ENCODE measurements around the gene KRTAP5-3. TPM values are rescaled to one million over a fixed set of nuclear protein-coding genes. Genes with fewer than 3 reads are reported as not detected.
A peak's percentile ranks its signal among the peaks of the same experiment; 100 is the strongest.
"Not testable (repeated sequence)": the region's sequence is repeated elsewhere in the genome, so short reads cannot be mapped to it uniquely, and the experiment has no call there.

KRTAP5-3 gene
- polyA plus RNA-seq, 4 donors: not detected

DNA sequence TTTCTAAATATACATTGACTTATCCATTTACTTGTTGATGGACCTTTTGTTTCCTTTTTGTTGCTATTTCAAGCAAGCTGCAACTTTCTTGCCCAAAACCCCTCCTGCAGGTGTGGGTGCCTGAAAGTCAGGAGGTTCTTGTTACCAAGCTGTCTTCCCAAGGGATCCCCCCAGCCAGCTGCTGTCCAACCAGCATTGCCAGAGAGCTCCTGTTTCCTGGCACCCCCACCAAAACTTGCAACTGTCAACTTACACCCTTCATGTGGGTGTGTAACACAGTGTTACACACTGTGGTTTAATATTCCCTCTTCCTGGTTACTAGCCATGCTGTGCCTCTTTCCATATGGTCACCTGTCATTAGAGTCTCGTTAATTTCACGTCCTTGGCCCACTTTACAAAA is 21.6 kb downstream of the KRTAP5-3 start:
- FAIRE-seq (no peak), DNase-seq (no peak)
- Histone ChIP-seq H3K9me3 (ENCODE audit: control insufficient read depth in 2 of 2, insufficient read depth in 1 of 2, low read depth in 1 of 2, low read length in 1 of 2) (peaks cover 0 to 3% of the 10 kb centered on the region in 2 donors), H3K4me3 (ENCODE audit: low read depth in 1 of 3, low read length in 3 of 3) (no peak overlapping the region), H3K36me3 (ENCODE audit: control insufficient read depth in 3 of 3, insufficient read depth in 2 of 3, low read depth in 1 of 3, low read length in 3 of 3) (peaks cover 0 to 5% (median 0%) of the 10 kb centered on the region in 3 donors), H3K4me1 (ENCODE audit: control insufficient read depth in 3 of 3, insufficient read depth in 2 of 3, low read depth in 1 of 3, low read length in 2 of 3) (no peaks in the 10 kb centered on the region), H3K27ac (ENCODE audit: low read depth in 1 of 3, low read length in 2 of 3) (no peak overlapping the region), H3K27me3 (ENCODE audit: control insufficient read depth in 3 of 3, insufficient read depth in 3 of 3, low read length in 3 of 3) (no peaks in the 10 kb centered on the region)
- WGBS, 3 donors: 73 to 82% (median 82%) methylated on average over 2 of the region's 2 CpGs

DNA sequence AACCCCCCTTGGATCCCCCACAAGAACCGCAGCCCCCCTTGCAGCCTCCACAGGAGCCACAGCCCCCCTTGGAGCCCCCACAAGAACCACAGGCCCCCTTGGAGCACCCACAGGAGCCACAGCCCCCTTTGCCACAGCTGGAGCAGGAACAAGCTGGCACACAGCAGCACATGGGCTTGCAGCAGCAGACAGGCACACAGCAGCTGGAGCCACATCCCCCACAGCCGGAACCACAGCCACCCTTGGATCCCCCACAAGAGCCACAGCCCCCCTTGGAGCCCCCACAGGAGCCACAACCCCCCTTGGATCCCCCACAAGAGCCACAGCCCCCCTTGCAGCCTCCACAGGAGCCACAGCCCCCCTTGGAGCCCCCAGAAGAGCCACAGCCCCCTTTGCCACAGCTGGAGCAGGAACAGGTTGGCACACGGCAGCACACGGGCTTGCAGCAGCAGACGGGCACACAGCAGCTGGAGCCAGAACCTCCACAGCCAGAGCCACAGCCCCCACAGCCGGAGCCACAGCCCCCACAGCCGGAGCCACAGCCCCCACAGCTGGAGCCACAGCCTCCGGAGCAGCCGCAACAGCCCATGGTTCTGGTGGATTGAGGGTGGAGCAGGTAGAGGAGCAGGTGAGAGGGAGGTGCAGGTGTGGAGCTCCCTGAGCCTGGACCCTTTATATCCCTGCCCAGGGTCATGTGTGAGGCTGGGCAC is 23.4 kb downstream of the KRTAP5-3 start, which contains the start of gene KRTAP5-1:
Gene KRTAP5-1 (minus strand): TSS at position 623 of the 710 bp plus-strand sequence. CDS start 34 bp downstream, at position 589.
- H3K27me3 ChIP-seq (ENCODE audit: control insufficient read depth in 3 of 3, insufficient read depth in 3 of 3, low read length in 3 of 3); FAIRE-seq; H3K27ac ChIP-seq (ENCODE audit: low read depth in 1 of 3, low read length in 2 of 3); H3K36me3 ChIP-seq (ENCODE audit: control insufficient read depth in 3 of 3, insufficient read depth in 2 of 3, low read depth in 1 of 3, low read length in 3 of 3); H3K4me1 ChIP-seq (ENCODE audit: control insufficient read depth in 3 of 3, insufficient read depth in 2 of 3, low read depth in 1 of 3, low read length in 2 of 3); H3K4me3 ChIP-seq (ENCODE audit: low read depth in 1 of 3, low read length in 3 of 3); DNase-seq: not testable (repeated sequence)
- peaks cover 0 to 12% of the 10 kb centered on the region in 2 donors for H3K9me3 ChIP-seq (ENCODE audit: control insufficient read depth in 2 of 2, insufficient read depth in 1 of 2, low read depth in 1 of 2, low read length in 1 of 2)
- WGBS, 3 donors: 58 to 88% (median 66%) methylated on average over 7 to 9 of the region's 9 CpGs

DNA sequence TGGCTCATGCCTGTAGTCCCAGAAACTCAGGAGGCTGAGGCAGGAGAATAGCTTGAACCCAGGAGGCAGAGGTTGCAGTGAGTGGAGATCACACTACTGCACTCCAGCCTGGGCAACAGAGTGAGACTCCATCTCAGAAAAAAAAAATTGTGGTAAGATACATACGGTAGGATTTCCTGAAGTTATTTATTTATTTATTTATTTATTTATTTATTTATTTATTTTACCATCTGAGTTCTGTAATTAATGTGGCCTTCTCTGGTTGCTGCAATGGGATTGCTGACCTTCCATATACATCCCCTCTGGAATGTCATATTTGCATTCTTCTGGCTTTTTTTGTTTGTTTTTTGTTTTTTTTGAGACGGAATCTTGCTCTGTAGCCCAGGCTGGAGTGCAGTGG is 25.4 kb downstream of the KRTAP5-3 start:
- not testable (repeated sequence) for H3K4me1 ChIP-seq (ENCODE audit: control insufficient read depth in 3 of 3, insufficient read depth in 2 of 3, low read depth in 1 of 3, low read length in 2 of 3); H3K27ac ChIP-seq (ENCODE audit: low read depth in 1 of 3, low read length in 2 of 3); H3K4me3 ChIP-seq (ENCODE audit: low read depth in 1 of 3, low read length in 3 of 3); H3K27me3 ChIP-seq (ENCODE audit: control insufficient read depth in 3 of 3, insufficient read depth in 3 of 3, low read length in 3 of 3); H3K36me3 ChIP-seq (ENCODE audit: control insufficient read depth in 3 of 3, insufficient read depth in 2 of 3, low read depth in 1 of 3, low read length in 3 of 3); DNase-seq; FAIRE-seq
- WGBS, 3 donors: 74 to 85% (median 77%) methylated on average over 2 of the region's 2 CpGs
- peaks cover 0 to 21% of the 10 kb centered on the region in 2 donors for H3K9me3 ChIP-seq (ENCODE audit: control insufficient read depth in 2 of 2, insufficient read depth in 1 of 2, low read depth in 1 of 2, low read length in 1 of 2)

DNA sequence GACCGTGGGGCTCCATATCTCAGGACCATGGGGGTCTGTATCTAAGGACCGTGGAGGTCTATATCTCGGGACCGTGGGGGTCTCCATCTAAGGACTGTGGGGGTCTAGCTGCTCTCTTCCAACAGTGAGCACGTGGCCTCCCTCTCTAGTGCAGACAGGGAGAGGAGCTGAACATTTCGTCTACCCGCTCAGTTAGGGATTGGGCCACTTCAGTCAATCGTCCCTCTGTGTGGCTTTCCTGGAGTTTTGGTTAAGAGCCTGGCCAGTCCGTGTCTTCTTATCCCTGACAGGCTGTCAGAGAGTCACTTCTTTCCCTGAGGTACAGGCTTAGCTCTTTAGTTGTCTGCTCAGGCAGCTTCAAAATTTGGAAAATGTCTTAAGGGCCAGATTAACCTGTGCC is 26.3 kb downstream of the KRTAP5-3 start:
- no peak overlapping the region for H3K27ac ChIP-seq (ENCODE audit: low read depth in 1 of 3, low read length in 2 of 3)
- peaks cover 0 to 6% (median 0%) of the 10 kb centered on the region in 3 donors for H3K36me3 ChIP-seq (ENCODE audit: control insufficient read depth in 3 of 3, insufficient read depth in 2 of 3, low read depth in 1 of 3, low read length in 3 of 3)
- WGBS, 3 donors: 86 to 89% (median 87%) methylated on average over 9 of the region's 9 CpGs
- H3K27me3 ChIP-seq (ENCODE audit: control insufficient read depth in 3 of 3, insufficient read depth in 3 of 3, low read length in 3 of 3): no peaks in the 10 kb centered on the region
- no peak for DNase-seq
- no peak overlapping the region for H3K4me3 ChIP-seq (ENCODE audit: low read depth in 1 of 3, low read length in 3 of 3)
- peaks cover 0 to 21% of the 10 kb centered on the region in 2 donors for H3K9me3 ChIP-seq (ENCODE audit: control insufficient read depth in 2 of 2, insufficient read depth in 1 of 2, low read depth in 1 of 2, low read length in 1 of 2)
- no peak for FAIRE-seq
- H3K4me1 ChIP-seq (ENCODE audit: control insufficient read depth in 3 of 3, insufficient read depth in 2 of 3, low read depth in 1 of 3, low read length in 2 of 3): no peaks in the 10 kb centered on the region

DNA sequence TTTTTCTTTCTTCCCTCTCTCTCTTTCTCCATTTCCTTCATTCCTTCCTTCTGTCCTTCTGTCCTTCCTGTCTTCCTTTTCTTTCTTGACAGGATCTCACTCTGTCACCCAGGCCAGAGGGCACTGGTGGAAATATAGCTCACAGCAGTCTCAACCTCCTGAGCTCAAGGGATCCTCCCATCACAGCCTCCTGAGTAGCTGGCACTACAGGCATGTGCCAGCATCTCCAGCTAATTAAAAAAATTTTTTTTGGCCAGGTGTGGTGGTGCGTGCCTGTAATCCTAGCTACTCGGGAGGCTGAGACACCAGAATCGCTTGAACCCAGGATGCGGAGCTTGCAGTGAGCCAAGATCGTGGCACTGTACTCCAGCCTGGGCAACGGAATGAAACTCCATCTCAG is 31.4 kb downstream of the KRTAP5-3 start:
- H3K4me3 ChIP-seq (ENCODE audit: low read depth in 1 of 3, low read length in 3 of 3): no peak overlapping the region
- FAIRE-seq (no peak), DNase-seq (no peak)
- H3K27ac ChIP-seq (ENCODE audit: low read depth in 1 of 3, low read length in 2 of 3): no peak overlapping the region
- peaks cover 0 to 19% of the 10 kb centered on the region in 2 donors for H3K9me3 ChIP-seq (ENCODE audit: control insufficient read depth in 2 of 2, insufficient read depth in 1 of 2, low read depth in 1 of 2, low read length in 1 of 2)
- H3K36me3 ChIP-seq (ENCODE audit: control insufficient read depth in 3 of 3, insufficient read depth in 2 of 3, low read depth in 1 of 3, low read length in 3 of 3): peaks cover 0 to 2% (median 0%) of the 10 kb centered on the region in 3 donors
- peaks cover 0 to 17% (median 2%) of the 10 kb centered on the region in 3 donors for H3K4me1 ChIP-seq (ENCODE audit: control insufficient read depth in 3 of 3, insufficient read depth in 2 of 3, low read depth in 1 of 3, low read length in 2 of 3)
- 79 to 85% (median 79%) methylated on average over 6 of the region's 6 CpGs for WGBS, 3 donors
- peaks cover 0 to 14% (median 0%) of the 10 kb centered on the region in 3 donors for H3K27me3 ChIP-seq (ENCODE audit: control insufficient read depth in 3 of 3, insufficient read depth in 3 of 3, low read length in 3 of 3)

DNA sequence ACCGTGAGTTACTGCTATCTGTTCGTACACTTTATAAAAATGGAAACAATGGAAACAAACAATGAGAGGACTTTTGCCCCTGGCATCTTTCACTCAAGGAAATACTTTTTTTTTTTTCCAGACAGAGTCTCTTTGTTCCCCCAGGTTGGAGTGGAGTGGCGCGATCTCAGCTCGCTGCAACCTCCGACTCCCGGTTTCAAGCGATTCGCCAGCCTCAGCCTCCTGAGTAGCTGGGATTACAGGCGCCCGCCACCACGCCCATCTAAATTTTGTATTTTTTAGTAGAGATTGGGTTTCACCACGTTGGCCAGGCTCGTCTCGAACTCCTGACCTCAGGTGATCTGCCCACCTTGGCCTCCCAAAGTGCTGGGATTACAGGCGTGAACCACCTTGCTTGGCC is 32.5 kb downstream of the KRTAP5-3 start:
- peaks cover 0 to 20% (median 2%) of the 10 kb centered on the region in 3 donors for H3K4me1 ChIP-seq (ENCODE audit: control insufficient read depth in 3 of 3, insufficient read depth in 2 of 3, low read depth in 1 of 3, low read length in 2 of 3)
- 26 to 59% (median 42%) methylated on average over 16 of the region's 16 CpGs for WGBS, 3 donors
- FAIRE-seq; DNase-seq; H3K4me3 ChIP-seq (ENCODE audit: low read depth in 1 of 3, low read length in 3 of 3); H3K36me3 ChIP-seq (ENCODE audit: control insufficient read depth in 3 of 3, insufficient read depth in 2 of 3, low read depth in 1 of 3, low read length in 3 of 3); H3K27ac ChIP-seq (ENCODE audit: low read depth in 1 of 3, low read length in 2 of 3): not testable (repeated sequence)
- peaks cover 0 to 13% of the 10 kb centered on the region in 2 donors for H3K9me3 ChIP-seq (ENCODE audit: control insufficient read depth in 2 of 2, insufficient read depth in 1 of 2, low read depth in 1 of 2, low read length in 1 of 2)
- peaks cover 0 to 14% (median 0%) of the 10 kb centered on the region in 3 donors for H3K27me3 ChIP-seq (ENCODE audit: control insufficient read depth in 3 of 3, insufficient read depth in 3 of 3, low read length in 3 of 3)

DNA sequence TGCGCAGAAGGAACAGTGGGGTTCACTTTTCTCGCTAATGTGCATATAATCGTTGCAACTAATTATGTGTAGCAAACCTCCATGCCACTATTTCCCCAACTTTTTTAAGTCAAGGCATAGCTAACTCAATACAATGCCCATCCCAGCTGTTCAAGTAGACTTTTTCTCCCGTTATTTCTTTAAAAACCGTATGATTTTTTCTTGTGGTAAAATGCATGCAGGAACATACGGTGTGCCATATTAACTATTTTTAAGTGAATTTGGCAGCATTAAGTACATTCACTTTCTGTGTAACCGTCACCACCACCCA is 33.4 kb downstream of the KRTAP5-3 start:
- peaks cover 0 to 10% of the 10 kb centered on the region in 2 donors for H3K9me3 ChIP-seq (ENCODE audit: control insufficient read depth in 2 of 2, insufficient read depth in 1 of 2, low read depth in 1 of 2, low read length in 1 of 2)
- no peak for DNase-seq
- H3K27ac ChIP-seq (ENCODE audit: low read depth in 1 of 3, low read length in 2 of 3): no peak overlapping the region
- H3K4me3 ChIP-seq (ENCODE audit: low read depth in 1 of 3, low read length in 3 of 3): no peak overlapping the region
- peaks cover 0 to 14% (median 0%) of the 10 kb centered on the region in 3 donors for H3K27me3 ChIP-seq (ENCODE audit: control insufficient read depth in 3 of 3, insufficient read depth in 3 of 3, low read length in 3 of 3)
- FAIRE-seq: no peak
- 6 to 13% (median 8%) methylated on average over 7 of the region's 7 CpGs for WGBS, 3 donors
- H3K4me1 ChIP-seq (ENCODE audit: control insufficient read depth in 3 of 3, insufficient read depth in 2 of 3, low read depth in 1 of 3, low read length in 2 of 3): peaks cover 0 to 29% (median 2%) of the 10 kb centered on the region in 3 donors
- peaks cover 0 to 4% (median 0%) of the 10 kb centered on the region in 3 donors for H3K36me3 ChIP-seq (ENCODE audit: control insufficient read depth in 3 of 3, insufficient read depth in 2 of 3, low read depth in 1 of 3, low read length in 3 of 3)

DNA sequence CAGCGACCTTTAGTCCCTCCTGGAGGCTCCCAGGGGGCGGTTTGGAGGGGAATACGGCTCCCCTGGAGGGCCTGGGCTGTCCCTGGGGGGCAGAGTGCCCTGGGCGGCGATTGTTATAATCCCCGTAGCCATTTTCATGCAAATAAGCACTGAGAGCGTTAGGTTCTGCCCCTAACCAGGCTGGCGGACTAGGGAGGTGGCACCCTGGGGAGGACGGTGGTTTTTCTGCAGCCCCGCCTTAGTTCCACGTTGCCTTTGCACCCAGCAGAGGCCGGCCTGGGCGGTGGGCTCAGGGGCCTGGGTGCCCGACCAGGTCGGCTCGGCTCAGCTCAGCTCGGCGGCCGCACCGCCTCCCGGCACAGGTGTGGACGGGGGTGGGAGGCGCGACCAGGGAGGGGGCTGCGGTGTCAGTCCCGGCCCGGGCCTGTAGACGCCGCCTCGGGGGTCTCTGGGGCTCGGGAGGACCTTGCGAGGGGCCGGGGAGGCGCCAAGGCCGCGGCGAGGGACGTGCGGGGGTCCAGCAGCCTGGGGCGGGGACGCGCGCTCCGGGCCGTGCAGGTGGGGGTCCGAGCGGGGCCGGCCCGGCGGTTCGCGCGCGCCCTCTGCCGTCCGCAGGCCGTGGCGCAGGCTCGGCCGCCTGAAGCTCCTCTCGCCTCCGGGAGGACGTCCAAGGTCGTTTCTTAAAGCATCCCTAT is 33.9 kb downstream of the KRTAP5-3 start:
- FAIRE-seq (no peak), DNase-seq (peak; percentile 73 to 81)
- H3K27ac ChIP-seq (ENCODE audit: low read depth in 1 of 3, low read length in 2 of 3): peak overlapping the region; percentile 71 to 96 (median 88)
- H3K27me3 ChIP-seq (ENCODE audit: control insufficient read depth in 3 of 3, insufficient read depth in 3 of 3, low read length in 3 of 3): peaks cover 0 to 14% (median 0%) of the 10 kb centered on the region in 3 donors
- WGBS, 3 donors: 0 to 1% (median 1%) methylated on average over 35 to 64 of the region's 64 CpGs
- H3K4me3 ChIP-seq (ENCODE audit: low read depth in 1 of 3, low read length in 3 of 3): peak overlapping the region; percentile 48 to 76 (median 54)
- peaks cover 0 to 8% of the 10 kb centered on the region in 2 donors for H3K9me3 ChIP-seq (ENCODE audit: control insufficient read depth in 2 of 2, insufficient read depth in 1 of 2, low read depth in 1 of 2, low read length in 1 of 2)
- peaks cover 0 to 34% (median 2%) of the 10 kb centered on the region in 3 donors for H3K4me1 ChIP-seq (ENCODE audit: control insufficient read depth in 3 of 3, insufficient read depth in 2 of 3, low read depth in 1 of 3, low read length in 2 of 3)
- H3K36me3 ChIP-seq (ENCODE audit: control insufficient read depth in 3 of 3, insufficient read depth in 2 of 3, low read depth in 1 of 3, low read length in 3 of 3): peaks cover 0 to 9% (median 0%) of the 10 kb centered on the region in 3 donors
